Peyer's patch (tissue), 4 donors: ENCODE measurements around the gene NOL9.

Experiments used
- CTCF ChIP-seq, 6 experiments: fragments of 450-650 bp in 4 of 6; fragments of 200-600 bp in 2 of 6; sonication (generic) in 1 of 6; IDR thresholded peaks; one replicate each; pipeline ENCODE4 v1.5.1; 2017 to 2019; ENCODE audit warnings: antibody characterized with exemption in 6 of 6, mild to moderate bottlenecking in 3 of 6, moderate library complexity in 1 of 6
- POLR2A ChIP-seq, 2 donors: fragments of 450-650 bp; IDR thresholded peaks; one replicate each; pipeline ENCODE4 v1.5.1; 2017; ENCODE audit warnings: antibody characterized with exemption in 2 of 2, mild to moderate bottlenecking in 2 of 2, moderate library complexity in 2 of 2

DNA sequence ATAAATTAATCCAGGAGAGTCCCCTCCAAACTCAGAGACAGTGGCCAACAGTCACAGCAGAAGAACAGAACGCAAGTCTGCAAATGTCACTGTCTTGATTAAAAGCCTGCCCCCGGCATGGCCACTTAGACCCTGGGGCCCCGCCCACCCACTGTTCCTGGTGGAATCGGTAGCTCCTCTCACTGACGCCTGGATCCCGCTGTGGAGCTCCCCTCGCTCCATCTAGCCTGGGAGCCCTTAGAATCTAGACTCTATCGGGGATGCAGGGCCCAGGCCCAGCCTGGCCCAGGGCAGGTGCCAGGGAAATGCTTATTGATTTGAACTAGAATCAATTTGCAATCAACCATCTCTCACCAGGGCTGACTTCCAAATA, 41.4 kb downstream of the NOL9 start:
- TF ChIP-seq CTCF (IDR thresholded peaks at IDR 0.05) (no peak), POLR2A (IDR thresholded peaks at IDR 0.05) (no peak)
